ENCODE data around the gene C2CD3. TPM values are rescaled to one million over a fixed set of nuclear protein-coding genes. Genes with fewer than 3 reads are reported as not detected.

The C2CD3 gene
- total and polyA plus RNA-seq, 7 donors, result 5.1 to 14.4 (median 9.7) TPM

DNA sequence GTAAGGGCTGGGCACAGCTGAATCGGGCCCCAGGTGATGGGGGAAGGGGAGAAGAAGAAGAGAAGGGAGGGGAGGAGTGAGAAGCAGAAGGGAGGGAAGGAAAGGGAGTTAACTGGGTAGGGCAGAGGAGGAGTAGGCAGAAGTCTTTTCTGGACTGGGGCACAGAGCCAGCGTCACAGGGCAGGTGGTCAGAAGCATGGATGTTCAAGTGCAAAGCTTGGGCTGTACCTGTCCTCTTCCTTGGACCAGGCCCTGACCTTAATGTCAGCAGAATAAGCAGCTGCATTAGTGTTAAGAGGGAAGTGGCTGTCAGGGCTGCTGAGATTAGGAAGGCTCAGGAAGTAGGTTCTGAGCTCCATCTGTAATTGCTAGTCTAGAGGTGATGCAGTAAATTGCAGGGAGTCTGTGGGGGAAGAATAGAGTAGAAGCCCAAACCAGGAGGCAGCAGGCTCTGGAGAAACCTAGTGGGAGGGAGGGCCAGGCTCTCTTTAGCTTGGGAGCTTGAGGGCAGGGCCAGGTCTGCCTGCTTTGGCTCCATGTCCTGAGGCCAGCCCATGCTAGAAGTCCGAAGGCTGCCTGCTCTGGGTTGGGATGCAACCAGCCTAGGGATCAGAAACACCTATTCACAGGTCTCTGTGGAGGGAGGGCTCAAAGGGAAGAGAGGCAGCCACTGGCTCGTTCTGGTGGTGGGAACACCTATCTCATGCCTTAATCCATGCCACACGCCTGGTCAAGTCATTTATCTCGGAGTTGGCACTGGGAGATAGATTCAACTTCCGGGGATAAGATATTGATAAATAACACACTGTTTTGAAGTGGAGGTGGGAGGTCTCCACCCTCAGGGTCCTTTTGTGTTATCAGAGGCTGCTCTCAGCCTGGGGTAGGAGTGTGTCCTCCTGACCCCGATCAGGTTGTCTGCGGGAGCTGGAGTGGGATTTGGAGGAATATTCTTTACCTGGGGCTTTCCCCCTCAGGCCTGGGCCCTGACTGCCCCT is 160.2 kb downstream of the C2CD3 start:
- Histone ChIP-seq H3K27ac (peak overlapping the region; percentile 98), H3K4me3 (no peak overlapping the region), H3K36me3 (ENCODE audit: insufficient read depth in 1 of 2, low read depth in 1 of 2) (peaks cover 0 to 13% of the 10 kb centered on the region in 2 donors), H3K9me3 (no peaks in the 10 kb centered on the region), H3K4me1 (peaks cover 34% of the 10 kb centered on the region), H3K27me3 (ENCODE audit: insufficient read depth in 3 of 3, low read length in 2 of 3) (no peaks in the 10 kb centered on the region)
- no peak for DNase-seq
- intact Hi-C loops (cut with DNase I), result loop anchor here in 1 of 2 donors (5.0 kb wide), 1 partner anchor 62 kb away; no protein-coding TSS in a partner anchor
- 60 to 89% (median 62%) methylated on average over 9 of the region's 9 CpGs for WGBS, 3 donors
- no peak for TF ChIP-seq CTCF (IDR thresholded peaks at IDR 0.05)
- ATAC-seq, result no peak

- no peaks in the 10 kb centered on the region for H3K27me3 ChIP-seq (ENCODE audit: insufficient read depth in 3 of 3, low read length in 2 of 3)
- 65 to 84% (median 66%) methylated on average over 5 of the region's 5 CpGs for WGBS, 3 donors
- H3K27ac ChIP-seq, result peak overlapping the region; percentile 98
- no peak overlapping the region for H3K4me3 ChIP-seq
- H3K4me1 ChIP-seq, result peaks cover 42% of the 10 kb centered on the region
- no peaks in the 10 kb centered on the region for H3K9me3 ChIP-seq
- no peak for DNase-seq
- H3K36me3 ChIP-seq (ENCODE audit: insufficient read depth in 1 of 2, low read depth in 1 of 2), result peaks cover 0 to 22% of the 10 kb centered on the region in 2 donors
- intact Hi-C loops (cut with DNase I), result loop anchor here in 1 of 2 donors (5.0 kb wide), 1 partner anchor 63 kb away; no protein-coding TSS in a partner anchor
- TF ChIP-seq CTCF (IDR thresholded peaks at IDR 0.05), result no peak
- ATAC-seq, result no peak
Observed at GRCh38 chr11:74009675-74010305, 161.0 kb downstream of the C2CD3 start.

DNA sequence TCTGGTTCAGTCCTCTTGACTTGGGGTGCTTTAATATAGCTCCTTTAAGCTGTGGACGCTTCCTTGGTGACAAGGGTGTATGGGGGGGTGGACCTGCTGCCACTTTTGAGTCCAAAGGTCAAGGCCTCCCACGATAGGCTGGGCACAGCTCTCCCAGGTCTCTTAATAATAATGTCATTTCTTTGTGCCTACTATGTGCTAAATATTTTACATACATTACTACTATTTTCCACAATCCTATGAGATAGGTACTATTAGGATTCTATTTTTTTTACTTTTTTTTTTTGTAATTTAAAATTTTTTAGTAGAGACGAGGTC is 161.6 kb downstream of the C2CD3 start:
- TF ChIP-seq CTCF (IDR thresholded peaks at IDR 0.05), result no peak
- no peak for DNase-seq
- no peaks in the 10 kb centered on the region for H3K9me3 ChIP-seq

GRCh38 chr11:74008373-74009229 is 162.2 kb downstream of the C2CD3 start, which contains the start of gene UCP3:
TSS of gene UCP3 (minus strand) at chr11:74009085. CDS start at chr11:74007042, 2,043 bp downstream.
- Histone ChIP-seq H3K4me3 (peak within 1 kb of the TSS; percentile 75), H3K27ac (peak within 1 kb of the TSS; percentile 98), H3K36me3 (ENCODE audit: insufficient read depth in 1 of 2, low read depth in 1 of 2) (peaks cover 0 to 33% of the 10 kb centered on the region in 2 donors), H3K27me3 (ENCODE audit: insufficient read depth in 3 of 3, low read length in 2 of 3) (no peaks in the 10 kb centered on the region), H3K9me3 (no peaks in the 10 kb centered on the region), H3K4me1 (peaks cover 48% of the 10 kb centered on the region)
- intact Hi-C loops (cut with DNase I), result loop anchor here in 1 of 2 donors (1.0 kb wide), 1 partner anchor 25 kb away; no protein-coding TSS in a partner anchor
- peak in 1 of 2 donors; percentile 78 for DNase-seq
- WGBS, 3 donors, result 29 to 40% (median 34%) methylated on average over 9 of the region's 9 CpGs
- ATAC-seq, result peak; percentile 81 to 88 (median 86)
- no peak for TF ChIP-seq CTCF (IDR thresholded peaks at IDR 0.05)

More for the DNA sequence above, 161.6 kb downstream of the C2CD3 start:
- intact Hi-C loops (cut with DNase I), result no loop called here
- H3K27ac ChIP-seq, result peak overlapping the region; percentile 98
- ATAC-seq, result no peak
- peak overlapping the region; percentile 75 for H3K4me3 ChIP-seq
- H3K4me1 ChIP-seq, result peaks cover 46% of the 10 kb centered on the region
- 35 to 54% (median 44%) methylated on average over 3 of the region's 3 CpGs for WGBS, 3 donors
- peaks cover 0 to 28% of the 10 kb centered on the region in 2 donors for H3K36me3 ChIP-seq (ENCODE audit: insufficient read depth in 1 of 2, low read depth in 1 of 2)
- no peaks in the 10 kb centered on the region for H3K27me3 ChIP-seq (ENCODE audit: insufficient read depth in 3 of 3, low read length in 2 of 3)
